ENCODE measurements around the gene EXD3. TPM values are rescaled to one million over a fixed set of nuclear protein-coding genes. Genes with fewer than 3 reads are reported as not detected.
A peak's percentile ranks its signal among the peaks of the same experiment; 100 is the strongest.
"Not testable (repeated sequence)": the region's sequence is repeated elsewhere in the genome, so short reads cannot be mapped to it uniquely, and the experiment has no call there.

Gene EXD3
- total RNA-seq, 5 donors from 2014 or later (not counting 1 experiment from before 2014, with no cell fraction given) = 18.5 to 43.8 (median 38.0) TPM

DNA sequence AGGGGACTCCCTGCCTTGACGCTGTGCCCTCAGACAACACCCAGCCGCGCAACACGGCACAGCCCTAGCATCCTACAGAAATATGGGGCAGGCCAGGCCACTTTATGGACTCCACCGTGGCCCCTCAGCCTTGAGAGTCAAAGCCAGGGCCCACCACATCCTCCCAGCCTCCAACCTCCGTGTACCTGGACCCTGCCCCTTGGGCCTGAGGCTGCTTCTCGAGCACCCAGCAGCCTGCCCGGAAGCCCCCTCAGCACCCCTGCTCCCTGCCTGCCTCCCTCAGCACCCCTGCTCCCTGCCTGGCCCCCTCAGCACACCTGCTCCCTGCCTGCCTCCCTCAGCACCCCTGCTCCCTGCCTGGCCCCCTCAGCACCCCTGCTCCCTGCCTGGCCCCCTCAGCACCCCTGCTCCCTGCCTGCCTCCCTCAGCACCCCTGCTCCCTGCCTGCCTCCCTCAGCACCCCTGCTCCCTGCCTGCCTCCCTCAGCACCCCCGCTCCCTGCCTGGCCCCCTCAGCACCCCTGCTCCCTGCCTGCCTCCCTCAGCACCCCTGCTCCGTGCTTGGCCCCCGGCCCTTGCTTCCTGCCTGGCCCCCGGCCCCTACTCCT, 36.4 kb downstream of the EXD3 start:
- Histone ChIP-seq H3K27ac (ENCODE audit: low read length) (peak overlapping the region; percentile 48), H3K4me1 (ENCODE audit: control insufficient read depth in 1 of 2, extremely low read depth in 1 of 2, insufficient read depth in 2 of 2, low read length in 2 of 2) (peaks cover 0 to 29% of the 10 kb centered on the region in 2 experiments)
- H3K4me1 Mint-ChIP-seq = peaks cover 14 to 23% (median 16%) of the 10 kb centered on the region in 3 donors
- H3K27me3 ChIP-seq (replicated peaks in 1 of 2; ENCODE audit: control insufficient read depth in 2 of 2, extremely low read depth in 1 of 2, insufficient read depth in 2 of 2, low read length in 1 of 2); H3K36me3 Mint-ChIP-seq; POLR2A ChIA-PET; H3K36me3 ChIP-seq (ENCODE audit: control insufficient read depth in 2 of 2, extremely low read depth in 1 of 2, insufficient read depth in 1 of 2, low read length in 1 of 2); H3K27me3 Mint-ChIP-seq; H3K9me3 ChIP-seq; CTCF ChIA-PET; H3K9me3 Mint-ChIP-seq; H3K4me3 ChIP-seq (ENCODE audit: control insufficient read depth in 1 of 2, extremely low read depth in 1 of 2, low read length in 1 of 2): not testable (repeated sequence)
- peak in 1 of 35 experiments; percentile 42 for DNase-seq
- H3K4me3 Mint-ChIP-seq = peak overlapping the region in 2 of 3 donors; percentile 60 to 70
- WGBS (ENCODE audit: insufficient coverage) = 83% methylated on average over 10 of the region's 12 CpGs
- H3K27ac Mint-ChIP-seq = peak overlapping the region; percentile 96
- peak in 3 of 4 experiments; percentile 12 to 34 (median 31) for ATAC-seq (replicated peaks in 1 of 4)

DNA sequence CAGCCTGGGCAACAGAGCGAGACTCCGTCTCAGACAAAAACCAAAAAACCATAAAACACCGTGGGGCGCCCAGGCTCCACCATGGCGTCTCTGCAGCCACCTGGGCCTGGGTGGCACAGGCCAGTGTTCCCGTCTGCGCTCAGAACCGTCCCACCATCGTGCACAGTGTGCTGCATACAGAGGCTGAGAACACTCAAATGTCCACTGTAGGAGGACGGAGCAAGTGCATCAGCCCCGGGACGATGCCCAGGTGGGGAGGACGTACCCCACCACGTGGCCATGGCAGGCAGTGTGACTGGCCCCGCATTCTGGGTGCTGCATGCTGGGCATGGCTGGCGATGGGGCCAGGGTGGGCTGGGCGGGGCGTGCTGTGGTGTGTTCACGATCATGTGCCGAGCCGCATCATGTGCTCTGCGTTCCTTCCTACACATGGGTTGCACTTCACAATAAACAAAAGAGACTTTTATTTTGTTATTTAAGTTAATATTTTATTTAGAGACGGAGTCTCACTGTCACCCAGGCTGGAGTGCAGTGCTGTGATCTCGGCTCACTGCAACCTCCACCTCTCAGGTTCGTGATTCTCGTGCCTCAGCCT, 37.8 kb downstream of the EXD3 start:
- ATAC-seq (replicated peaks in 1 of 4) = no peak
- Mint-ChIP-seq H3K36me3 (peaks cover 6% of the 10 kb centered on the region), H3K9me3 (no peaks in the 10 kb centered on the region), H3K4me3 (no peak overlapping the region), H3K27ac (peak overlapping the region in 1 of 2 donors; percentile 92), H3K27me3 (no peaks in the 10 kb centered on the region), H3K4me1 (peaks cover 12 to 21% (median 14%) of the 10 kb centered on the region in 3 donors)
- no peak for DNase-seq
- H3K27ac ChIP-seq (ENCODE audit: low read length) = no peak overlapping the region
- H3K9me3 ChIP-seq = no peaks in the 10 kb centered on the region
- H3K4me1 ChIP-seq (ENCODE audit: control insufficient read depth in 1 of 2, extremely low read depth in 1 of 2, insufficient read depth in 2 of 2, low read length in 2 of 2) = peaks cover 0 to 29% of the 10 kb centered on the region in 2 experiments
- WGBS (ENCODE audit: insufficient coverage) = 92% methylated on average over 18 of the region's 26 CpGs
- CTCF ChIA-PET = no interaction called here
- H3K4me3 ChIP-seq (ENCODE audit: control insufficient read depth in 1 of 2, extremely low read depth in 1 of 2, low read length in 1 of 2) = no peak overlapping the region
- H3K36me3 ChIP-seq (ENCODE audit: control insufficient read depth in 2 of 2, extremely low read depth in 1 of 2, insufficient read depth in 1 of 2, low read length in 1 of 2) = no peaks in the 10 kb centered on the region
- H3K27me3 ChIP-seq (replicated peaks in 1 of 2; ENCODE audit: control insufficient read depth in 2 of 2, extremely low read depth in 1 of 2, insufficient read depth in 2 of 2, low read length in 1 of 2) = no peaks in the 10 kb centered on the region
- POLR2A ChIA-PET = interaction anchor here in 1 of 2 donors (0.5 kb wide), 1 partner anchor 14 kb away, joined by 3 read pairs; no protein-coding TSS in a partner anchor

- peaks cover 0 to 29% of the 10 kb centered on the region in 2 experiments for H3K4me1 ChIP-seq (ENCODE audit: control insufficient read depth in 1 of 2, extremely low read depth in 1 of 2, insufficient read depth in 2 of 2, low read length in 2 of 2)
- Mint-ChIP-seq H3K9me3 (no peaks in the 10 kb centered on the region), H3K4me3 (no peak overlapping the region), H3K36me3 (peaks cover 3% of the 10 kb centered on the region), H3K4me1 (peaks cover 12 to 21% (median 14%) of the 10 kb centered on the region in 3 donors), H3K27ac (peak overlapping the region in 1 of 2 donors; percentile 83), H3K27me3 (no peaks in the 10 kb centered on the region)
- no peak for ATAC-seq (replicated peaks in 1 of 4)
- no peak overlapping the region for H3K4me3 ChIP-seq (ENCODE audit: control insufficient read depth in 1 of 2, extremely low read depth in 1 of 2, low read length in 1 of 2)
- DNase-seq = no peak
- ChIA-PET POLR2A (no interaction called here), CTCF (interaction anchor here in 1 of 2 donors (0.5 kb wide), 1 partner anchor 10 kb away, joined by 3 read pairs; no protein-coding TSS in a partner anchor)
- H3K9me3 ChIP-seq = no peaks in the 10 kb centered on the region
- no peaks in the 10 kb centered on the region for H3K27me3 ChIP-seq (replicated peaks in 1 of 2; ENCODE audit: control insufficient read depth in 2 of 2, extremely low read depth in 1 of 2, insufficient read depth in 2 of 2, low read length in 1 of 2)
- WGBS (ENCODE audit: insufficient coverage) = 95% methylated on average over 35 of the region's 39 CpGs
- no peak overlapping the region for H3K27ac ChIP-seq (ENCODE audit: low read length)
- no peaks in the 10 kb centered on the region for H3K36me3 ChIP-seq (ENCODE audit: control insufficient read depth in 2 of 2, extremely low read depth in 1 of 2, insufficient read depth in 1 of 2, low read length in 1 of 2)
Observed at GRCh38 chr9:137383784-137384756, 38.9 kb downstream of the EXD3 start.

- H3K4me1 Mint-ChIP-seq = peaks cover 12 to 18% (median 14%) of the 10 kb centered on the region in 3 donors
- peaks cover 3% of the 10 kb centered on the region for H3K36me3 Mint-ChIP-seq
- H3K27ac Mint-ChIP-seq = no peak overlapping the region
- Histone ChIP-seq H3K4me1 (ENCODE audit: control insufficient read depth in 1 of 2, extremely low read depth in 1 of 2, insufficient read depth in 2 of 2, low read length in 2 of 2) (peaks cover 0 to 21% of the 10 kb centered on the region in 2 experiments), H3K4me3 (ENCODE audit: control insufficient read depth in 1 of 2, extremely low read depth in 1 of 2, low read length in 1 of 2) (no peak overlapping the region), H3K27ac (ENCODE audit: low read length) (no peak overlapping the region), H3K9me3 (no peaks in the 10 kb centered on the region), H3K27me3 (replicated peaks in 1 of 2; ENCODE audit: control insufficient read depth in 2 of 2, extremely low read depth in 1 of 2, insufficient read depth in 2 of 2, low read length in 1 of 2) (no peaks in the 10 kb centered on the region), H3K36me3 (ENCODE audit: control insufficient read depth in 2 of 2, extremely low read depth in 1 of 2, insufficient read depth in 1 of 2, low read length in 1 of 2) (no peaks in the 10 kb centered on the region)
- H3K27me3 Mint-ChIP-seq = no peaks in the 10 kb centered on the region
- no peak for ATAC-seq (replicated peaks in 1 of 4)
- no peak overlapping the region for H3K4me3 Mint-ChIP-seq
- WGBS (ENCODE audit: insufficient coverage) = 60% methylated on average over 11 of the region's 27 CpGs
- no peak for DNase-seq
- H3K9me3 Mint-ChIP-seq = no peaks in the 10 kb centered on the region
- ChIA-PET CTCF (interaction anchor here in 1 of 2 donors (0.5 to 0.6 kb wide), 2 partner anchors 11 to 96 kb away, joined by 3 to 8 read pairs; no protein-coding TSS in a partner anchor), POLR2A (no interaction called here)
Observed at GRCh38 chr9:137383081-137383783, 39.7 kb downstream of the EXD3 start.

DNA sequence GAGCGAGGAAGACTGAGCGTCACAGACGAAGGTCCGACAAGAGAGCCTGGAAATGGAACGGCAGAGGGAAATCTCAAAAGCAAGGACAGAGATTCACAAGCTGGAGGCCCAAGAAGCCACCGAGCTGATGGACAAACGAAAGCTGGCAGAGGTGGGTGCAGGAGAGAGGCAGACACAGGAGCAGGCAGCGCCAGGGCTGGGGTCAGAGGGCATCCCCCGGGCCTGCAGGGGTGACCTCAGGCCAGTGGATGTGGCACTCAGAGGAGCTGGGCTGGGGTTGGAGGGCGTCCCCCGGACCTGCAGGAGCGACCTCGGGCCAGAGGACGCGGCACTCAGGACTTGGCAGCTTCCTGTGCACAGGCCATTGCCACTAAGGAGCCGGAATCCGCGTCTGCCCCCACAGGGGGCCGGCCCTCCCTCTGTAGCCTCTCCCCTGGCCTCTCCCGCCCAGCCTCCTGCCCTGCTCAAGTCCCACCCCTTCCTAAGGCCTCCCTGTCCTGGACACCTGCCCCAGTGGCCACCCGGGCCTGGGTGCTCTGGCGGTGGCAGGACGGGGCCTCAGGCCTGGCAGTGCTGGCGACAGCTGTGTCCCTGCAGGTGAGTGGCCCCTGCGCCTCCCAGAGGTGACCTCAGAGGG, 40.4 kb downstream of the EXD3 start:
- H3K4me1 ChIP-seq (ENCODE audit: control insufficient read depth in 1 of 2, extremely low read depth in 1 of 2, insufficient read depth in 2 of 2, low read length in 2 of 2) = peaks cover 0 to 15% of the 10 kb centered on the region in 2 experiments
- CTCF ChIA-PET = interaction anchor here in 1 of 2 donors (0.6 kb wide), 1 partner anchor 96 kb away, joined by 8 read pairs; no protein-coding TSS in a partner anchor
- no peaks in the 10 kb centered on the region for H3K27me3 Mint-ChIP-seq
- POLR2A ChIA-PET = no interaction called here
- H3K9me3 Mint-ChIP-seq = no peaks in the 10 kb centered on the region
- 87% methylated on average over 24 of the region's 25 CpGs for WGBS (ENCODE audit: insufficient coverage)
- H3K27ac ChIP-seq (ENCODE audit: low read length) = no peak overlapping the region
- DNase-seq (no peak), ATAC-seq (replicated peaks in 1 of 4) (no peak)
- no peak overlapping the region for H3K4me3 Mint-ChIP-seq
- no peaks in the 10 kb centered on the region for H3K36me3 ChIP-seq (ENCODE audit: control insufficient read depth in 2 of 2, extremely low read depth in 1 of 2, insufficient read depth in 1 of 2, low read length in 1 of 2)
- peaks cover 3% of the 10 kb centered on the region for H3K36me3 Mint-ChIP-seq
- H3K4me3 ChIP-seq (ENCODE audit: control insufficient read depth in 1 of 2, extremely low read depth in 1 of 2, low read length in 1 of 2) = no peak overlapping the region
- no peaks in the 10 kb centered on the region for H3K9me3 ChIP-seq
- H3K4me1 Mint-ChIP-seq = peaks cover 9 to 14% (median 10%) of the 10 kb centered on the region in 3 donors
- H3K27me3 ChIP-seq (replicated peaks in 1 of 2; ENCODE audit: control insufficient read depth in 2 of 2, extremely low read depth in 1 of 2, insufficient read depth in 2 of 2, low read length in 1 of 2) = no peaks in the 10 kb centered on the region
- no peak overlapping the region for H3K27ac Mint-ChIP-seq
